NCI-H1930 (cell line): ENCODE measurements around the gene STPG2.

Experiments used
- DNase-seq, 2 experiments: peaks; one replicate each; lab custom pipeline; 2025; lab: John Stamatoyannopoulos, UW

The STPG2 gene

GRCh38 chr4:98143001-98143899 is at the start of gene STPG2:
TSS of gene STPG2 (minus strand) at chr4:98143476.
- DNase-seq, result peak; percentile 75 to 91

GRCh38 chr4:98185279-98185678 is 42.0 kb upstream of the STPG2 start:
- DNase-seq, result no peak

GRCh38 chr4:98181809-98182208 is 38.5 kb upstream of the STPG2 start:
- DNase-seq, result no peak

DNA sequence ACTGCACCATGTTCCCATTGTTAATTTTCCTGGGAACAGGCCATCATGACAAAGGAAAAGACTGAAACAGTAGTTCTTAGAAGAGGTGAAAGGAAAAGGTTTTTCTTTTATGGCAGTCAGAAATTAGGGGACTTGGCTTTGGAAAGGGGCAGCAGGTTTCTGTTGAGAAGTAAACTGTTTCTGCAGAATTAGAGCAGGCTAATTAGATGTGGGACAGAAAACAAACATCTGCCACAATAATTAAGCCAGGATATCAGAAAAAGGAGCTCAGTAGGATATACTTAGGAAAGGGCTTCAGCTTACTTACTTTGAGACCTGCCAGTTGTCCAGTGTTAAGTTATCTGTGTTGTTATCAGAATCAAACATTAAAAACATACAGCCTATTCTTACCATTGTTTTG is 36.7 kb upstream of the STPG2 start:
- DNase-seq, result no peak

DNA sequence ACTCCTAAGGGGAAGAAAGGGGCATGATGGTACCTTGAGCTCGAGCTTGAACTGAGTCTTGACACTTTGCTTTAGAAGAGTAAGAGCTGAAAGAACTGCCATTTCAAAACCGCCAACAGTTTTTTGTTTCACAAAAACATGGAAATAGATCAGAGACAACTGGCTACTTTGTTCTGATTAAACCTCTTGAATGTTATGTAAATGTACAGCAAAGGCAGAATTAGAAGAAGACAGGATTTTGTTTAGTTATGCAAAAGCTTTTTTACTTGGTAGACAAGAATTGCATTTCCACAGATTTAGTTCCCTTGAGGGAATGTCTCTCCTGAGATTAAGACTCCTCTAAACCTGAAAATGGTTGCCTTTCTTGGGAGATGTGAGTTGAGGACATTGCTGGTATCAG is 33.3 kb upstream of the STPG2 start:
- no peak for DNase-seq

GRCh38 chr4:98170035-98170434 is 26.8 kb upstream of the STPG2 start:
- no peak for DNase-seq

DNA sequence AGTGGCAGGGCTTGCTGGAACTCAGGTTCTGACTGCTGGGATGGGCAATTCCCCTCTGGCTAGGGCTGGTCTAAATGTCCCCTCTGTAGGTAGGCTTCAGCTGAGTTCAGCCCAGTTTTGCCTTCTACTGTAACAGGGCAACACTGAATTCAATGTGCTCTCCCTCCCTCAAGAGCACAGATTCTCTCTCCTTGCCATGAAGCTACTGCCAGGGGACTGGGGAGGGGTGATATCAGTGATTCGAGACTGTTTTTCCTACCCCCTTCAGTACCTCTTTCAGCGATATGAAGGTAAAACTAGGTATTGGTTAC is 23.4 kb upstream of the STPG2 start:
- DNase-seq, result no peak

- DNase-seq, result no peak
Observed at GRCh38 chr4:98166025-98166730, 22.9 kb upstream of the STPG2 start.

DNA sequence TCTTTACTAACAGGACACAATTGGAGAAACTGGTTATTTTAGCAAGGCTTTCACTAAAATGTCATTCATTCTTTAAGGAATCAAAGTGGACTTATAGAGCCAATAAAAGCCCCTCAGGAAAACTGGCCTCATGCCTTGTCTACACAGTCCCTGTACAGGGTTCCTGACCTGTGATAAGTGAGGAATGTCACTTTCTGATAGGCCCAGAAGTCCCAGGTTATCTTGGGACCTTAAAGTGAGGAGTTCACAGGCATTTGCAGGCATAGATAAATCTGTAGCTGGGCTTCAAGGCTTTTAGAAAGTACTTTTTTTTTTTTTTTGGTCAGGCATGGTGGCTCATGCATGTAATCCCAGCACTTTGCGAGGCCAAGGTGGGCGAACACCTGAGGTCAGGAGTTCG is 19.4 kb upstream of the STPG2 start:
- DNase-seq, result no peak

DNA sequence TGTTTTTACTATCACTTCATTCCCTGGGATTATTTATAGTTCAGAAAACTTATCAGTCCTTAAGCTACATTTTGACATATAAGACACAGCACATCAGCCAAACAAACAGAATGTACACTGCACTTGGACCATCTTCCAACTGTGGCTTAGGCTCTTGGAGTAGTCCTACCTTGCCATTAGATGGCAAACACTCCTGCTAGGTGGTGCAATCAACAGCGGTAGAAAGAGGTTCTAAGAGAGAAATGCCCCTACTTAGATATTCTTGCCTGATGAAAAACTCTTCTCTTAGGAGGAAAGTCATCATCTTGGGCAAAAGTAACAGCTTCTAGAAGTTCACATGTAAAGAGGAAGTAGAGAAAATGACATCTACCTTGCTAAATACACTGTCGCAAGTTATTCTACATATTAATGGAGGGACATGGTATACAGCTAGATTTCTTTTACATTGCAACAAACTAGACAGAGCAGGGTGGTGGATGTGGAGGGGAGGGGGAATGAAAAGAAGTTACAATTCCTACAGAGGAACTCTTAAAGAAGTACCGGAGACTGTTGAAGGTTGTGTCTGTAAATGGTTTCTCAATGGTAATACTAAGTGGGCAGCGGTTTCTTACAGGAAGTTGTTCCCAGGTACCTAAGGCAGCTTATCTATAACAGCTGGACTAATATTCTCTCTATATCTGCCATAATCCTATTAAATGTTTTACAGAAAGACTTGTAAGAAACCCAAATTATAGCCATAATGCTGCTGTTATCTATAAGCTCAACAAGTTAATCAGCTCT is 8.1 kb upstream of the STPG2 start:
- DNase-seq, result no peak

DNA sequence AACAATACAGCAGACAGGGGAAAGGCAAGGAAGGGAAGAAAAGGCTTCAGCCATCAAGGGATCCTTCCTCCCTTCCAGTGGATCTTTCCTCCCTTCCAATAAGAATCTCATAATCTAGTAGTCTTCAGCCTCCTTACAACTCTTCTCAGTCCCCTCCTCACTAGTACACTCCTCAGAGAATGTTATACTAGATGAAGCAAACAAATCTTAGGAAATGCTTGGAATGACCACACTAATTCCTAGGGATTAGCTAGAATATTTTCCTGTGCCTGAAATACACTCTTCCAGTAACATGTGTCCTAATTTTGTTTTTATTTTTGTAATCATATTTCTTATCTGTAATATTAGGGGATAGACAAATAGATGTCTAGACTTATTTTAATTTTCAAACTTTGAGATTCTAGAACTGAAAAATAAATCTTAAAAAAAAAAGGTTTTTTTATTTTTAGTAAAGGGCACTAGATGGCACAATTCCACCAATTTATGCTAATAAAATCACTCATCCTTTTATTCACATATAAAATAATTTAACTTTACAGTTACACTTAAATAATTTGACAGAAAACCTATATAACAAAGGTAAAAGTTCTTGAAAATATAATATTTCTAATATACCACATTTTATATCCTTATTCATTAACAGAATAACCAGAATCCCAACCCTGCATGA is 7.0 kb upstream of the STPG2 start:
- no peak for DNase-seq

DNA sequence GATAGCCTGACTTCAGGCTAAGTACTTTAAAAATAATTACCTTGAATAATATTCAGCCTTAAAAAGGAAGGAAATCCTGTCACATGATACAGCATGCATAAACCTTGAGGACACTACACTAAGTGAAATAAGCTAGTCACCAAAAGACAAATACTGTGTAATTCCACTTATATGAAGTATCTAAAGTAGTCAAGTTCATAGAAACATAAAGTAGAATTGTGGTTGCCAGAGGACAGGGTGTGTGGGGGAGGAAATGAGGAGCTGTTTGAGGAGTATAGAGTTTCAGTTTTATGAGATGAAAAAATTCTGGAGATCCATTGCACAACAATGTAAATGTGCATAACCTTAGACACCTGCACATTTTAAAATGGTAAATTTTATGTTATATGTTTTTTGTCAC is 5.6 kb upstream of the STPG2 start:
- DNase-seq, result no peak

- DNase-seq, result no peak
Observed at GRCh38 chr4:98126141-98126540, 17.1 kb downstream of the STPG2 start.

GRCh38 chr4:98125585-98125984 is 17.7 kb downstream of the STPG2 start:
- DNase-seq, result no peak

DNA sequence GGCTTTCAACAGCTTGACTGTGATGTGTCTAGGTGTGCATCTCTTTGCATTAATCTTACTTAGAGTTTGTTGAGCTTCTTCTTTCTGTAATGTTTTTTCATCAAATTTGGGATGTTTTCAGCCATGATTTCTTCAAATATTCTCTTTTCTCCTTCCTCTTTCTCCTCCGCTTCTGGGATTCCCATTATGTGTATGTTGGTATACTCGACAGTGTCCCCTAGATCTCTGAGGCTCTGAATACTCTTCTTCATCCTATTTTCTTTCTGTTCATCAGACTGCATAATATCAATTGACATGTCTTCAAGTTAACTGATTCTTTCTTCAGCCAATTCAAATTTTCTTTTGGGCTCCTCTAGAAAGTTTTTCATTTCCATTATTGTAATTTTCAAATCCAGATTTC is 25.9 kb downstream of the STPG2 start:
- DNase-seq, result no peak

GRCh38 chr4:98113012-98113411 is 30.3 kb downstream of the STPG2 start:
- DNase-seq, result peak; percentile 0 to 18

- no peak for DNase-seq
Observed at GRCh38 chr4:98110929-98111328, 32.3 kb downstream of the STPG2 start.

DNA sequence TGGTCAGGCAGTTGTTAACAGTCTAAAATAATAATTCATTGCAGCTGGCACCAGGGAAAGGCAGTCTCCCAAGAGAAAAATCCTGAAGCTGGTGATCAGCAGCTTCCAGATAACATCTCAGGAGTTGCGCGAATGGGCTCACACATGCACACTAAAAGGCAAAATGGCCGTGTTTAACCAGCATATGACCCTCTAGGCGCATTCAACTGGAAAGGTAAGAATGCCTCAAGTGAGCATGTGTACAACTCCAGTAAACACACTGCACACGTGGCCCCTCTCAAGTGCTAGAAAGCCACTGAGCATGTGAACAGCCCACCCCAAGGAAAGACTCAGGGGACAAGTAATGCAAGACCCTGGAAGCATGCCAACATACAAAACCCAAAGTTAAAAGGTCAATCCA is 33.1 kb downstream of the STPG2 start:
- no peak for DNase-seq

GRCh38 chr4:98102660-98103059 is 40.6 kb downstream of the STPG2 start:
- no peak for DNase-seq

GRCh38 chr4:98101988-98102387 is 41.3 kb downstream of the STPG2 start:
- DNase-seq, result no peak

DNA sequence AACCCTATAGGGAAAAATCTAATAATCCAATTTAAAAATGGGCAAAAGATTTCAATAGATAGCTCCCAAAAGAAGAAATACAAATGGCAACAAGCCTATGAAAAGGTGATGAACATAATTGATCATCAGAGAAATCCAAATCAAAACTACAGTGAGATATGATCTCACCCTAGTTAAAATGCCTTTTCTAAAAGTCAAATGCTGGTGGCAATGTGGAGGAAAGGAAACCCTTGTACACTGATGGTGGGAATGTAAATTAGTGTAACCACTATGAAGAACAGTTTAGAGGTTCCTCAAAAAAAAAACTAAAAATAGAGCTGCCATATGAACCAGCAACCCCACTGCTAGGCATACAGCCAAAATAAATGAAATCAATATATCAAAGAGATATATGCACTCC is 44.5 kb downstream of the STPG2 start:
- DNase-seq, result no peak

- no peak for DNase-seq
Observed at GRCh38 chr4:98094118-98094517, 49.2 kb downstream of the STPG2 start.
